ENCODE measurements around the gene MARCHF2.
"Not testable (repeated sequence)": the region's sequence is repeated elsewhere in the genome, so short reads cannot be mapped to it uniquely, and the experiment has no call there.

Gene MARCHF2

GRCh38 chr19:8387688-8388611, 25.2 kb upstream of the MARCHF2 start:
- no peak for DNase-seq

- no peak for DNase-seq
Measured at GRCh38 chr19:8388612-8388958, 24.5 kb upstream of the MARCHF2 start.

- DNase-seq = peak; percentile 99
Measured at GRCh38 chr19:8389891-8390616, 23.1 kb upstream of the MARCHF2 start, which contains the start of gene RAB11B. Gene RAB11B (plus strand): TSS chr19:8390360. CDS start chr19:8390417, 57 bp downstream.

- peak; percentile 90 for DNase-seq
Measured at GRCh38 chr19:8390617-8390981, 22.5 kb upstream of the MARCHF2 start.

- DNase-seq = no peak
Measured at GRCh38 chr19:8391198-8392016, 21.7 kb upstream of the MARCHF2 start.

GRCh38 chr19:8392017-8392591, 21.0 kb upstream of the MARCHF2 start:
- DNase-seq = no peak

- DNase-seq = no peak
Measured at GRCh38 chr19:8393192-8393870, 19.8 kb upstream of the MARCHF2 start.

- no peak for DNase-seq
Measured at GRCh38 chr19:8393871-8394250, 19.2 kb upstream of the MARCHF2 start.

GRCh38 chr19:8395621-8396082, 17.5 kb upstream of the MARCHF2 start:
- DNase-seq = no peak

GRCh38 chr19:8396185-8396562, 16.9 kb upstream of the MARCHF2 start:
- no peak for DNase-seq

GRCh38 chr19:8396563-8397203, 16.4 kb upstream of the MARCHF2 start:
- DNase-seq = peak; percentile 78

GRCh38 chr19:8397271-8397670, 15.8 kb upstream of the MARCHF2 start:
- DNase-seq = no peak

- no peak for DNase-seq
Measured at GRCh38 chr19:8397746-8398310, 15.3 kb upstream of the MARCHF2 start.

GRCh38 chr19:8398311-8398771, 14.8 kb upstream of the MARCHF2 start:
- no peak for DNase-seq

- DNase-seq = no peak
Measured at GRCh38 chr19:8399681-8400188, 13.4 kb upstream of the MARCHF2 start.

GRCh38 chr19:8401981-8402411, 11.1 kb upstream of the MARCHF2 start:
- no peak for DNase-seq

- DNase-seq = no peak
Measured at GRCh38 chr19:8403098-8403819, 9.8 kb upstream of the MARCHF2 start.

- DNase-seq = no peak
Measured at GRCh38 chr19:8403820-8404109, 9.3 kb upstream of the MARCHF2 start.

GRCh38 chr19:8404391-8405151, 8.5 kb upstream of the MARCHF2 start:
- no peak for DNase-seq

GRCh38 chr19:8410718-8411117, 2.4 kb upstream of the MARCHF2 start:
- DNase-seq = not testable (repeated sequence)
